HCT116 (cell line): Measurements from ENCODE around the gene RPL35A.

ENCODE experiments used
- EZH2 ChIP-seq: fragments of 200-600 bp; sonication (generic); IDR thresholded peaks from 2 replicates; pipeline ENCODE4 v1.6.1; 2017; ENCODE audit warnings: antibody characterized with exemption, mixed run types
- POLR2A ChIP-seq: IDR thresholded peaks from 2 replicates; pipeline ENCODE4 v1.7.0; 2011; ENCODE audit warnings: borderline replicate concordance; ENCODE audit not compliant: insufficient read depth, insufficient read length; ENCODE audit errors: extremely low read depth
- POLR2AphosphoS5 ChIP-seq: IDR thresholded peaks from 2 replicates; pipeline ENCODE4 v1.6.1; 2011; ENCODE audit warnings: mild to moderate bottlenecking, low read depth, low read length, moderate library complexity
- YY1 ChIP-seq: IDR thresholded peaks from 2 replicates; pipeline ENCODE4 v1.6.1; 2011; ENCODE audit warnings: low read length, low read depth, moderate library complexity, mild to moderate bottlenecking; ENCODE audit not compliant: insufficient replicate concordance; ENCODE audit errors: extremely low read depth
- TF ChIP-seq, protein P1 (sequence below): IDR thresholded peaks from 2 replicates; pipeline ENCODE4 v1.6.1; 2012; ENCODE audit warnings: low read depth

GRCh38 chr3:197959891-197960693 lies 10.1 kb downstream of the RPL35A start, which contains the start of gene LMLN:
- TF ChIP-seq YY1 (peak; percentile 94), EZH2 (no peak), POLR2AphosphoS5 (peak; percentile 85), POLR2A (peak; percentile 69)
- TF ChIP-seq, protein P1, sequence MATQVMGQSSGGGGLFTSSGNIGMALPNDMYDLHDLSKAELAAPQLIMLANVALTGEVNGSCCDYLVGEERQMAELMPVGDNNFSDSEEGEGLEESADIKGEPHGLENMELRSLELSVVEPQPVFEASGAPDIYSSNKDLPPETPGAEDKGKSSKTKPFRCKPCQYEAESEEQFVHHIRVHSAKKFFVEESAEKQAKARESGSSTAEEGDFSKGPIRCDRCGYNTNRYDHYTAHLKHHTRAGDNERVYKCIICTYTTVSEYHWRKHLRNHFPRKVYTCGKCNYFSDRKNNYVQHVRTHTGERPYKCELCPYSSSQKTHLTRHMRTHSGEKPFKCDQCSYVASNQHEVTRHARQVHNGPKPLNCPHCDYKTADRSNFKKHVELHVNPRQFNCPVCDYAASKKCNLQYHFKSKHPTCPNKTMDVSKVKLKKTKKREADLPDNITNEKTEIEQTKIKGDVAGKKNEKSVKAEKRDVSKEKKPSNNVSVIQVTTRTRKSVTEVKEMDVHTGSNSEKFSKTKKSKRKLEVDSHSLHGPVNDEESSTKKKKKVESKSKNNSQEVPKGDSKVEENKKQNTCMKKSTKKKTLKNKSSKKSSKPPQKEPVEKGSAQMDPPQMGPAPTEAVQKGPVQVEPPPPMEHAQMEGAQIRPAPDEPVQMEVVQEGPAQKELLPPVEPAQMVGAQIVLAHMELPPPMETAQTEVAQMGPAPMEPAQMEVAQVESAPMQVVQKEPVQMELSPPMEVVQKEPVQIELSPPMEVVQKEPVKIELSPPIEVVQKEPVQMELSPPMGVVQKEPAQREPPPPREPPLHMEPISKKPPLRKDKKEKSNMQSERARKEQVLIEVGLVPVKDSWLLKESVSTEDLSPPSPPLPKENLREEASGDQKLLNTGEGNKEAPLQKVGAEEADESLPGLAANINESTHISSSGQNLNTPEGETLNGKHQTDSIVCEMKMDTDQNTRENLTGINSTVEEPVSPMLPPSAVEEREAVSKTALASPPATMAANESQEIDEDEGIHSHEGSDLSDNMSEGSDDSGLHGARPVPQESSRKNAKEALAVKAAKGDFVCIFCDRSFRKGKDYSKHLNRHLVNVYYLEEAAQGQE: no peak
